BE2C (cell line): ENCODE results near the gene MYCBP2.
"Not testable (repeated sequence)": the region's sequence is repeated elsewhere in the genome, so short reads cannot be mapped to it uniquely, and the experiment has no call there.

Source experiments
- DNase-seq: peaks from one replicate; pipeline ENCODE4 v3.0.0-alpha.2; 2020
- H3K27me3 ChIP-seq: fragments of 250-450 bp; sonication (Bioruptor Pico); 2 replicates; pipeline ENCODE4 v1.5.1; 2020; ENCODE audit warnings: mild to moderate bottlenecking
- H3K36me3 ChIP-seq: fragments of 250-450 bp; sonication (Bioruptor Pico); 2 replicates; pipeline ENCODE4 v1.5.1; 2020; ENCODE audit warnings: mild to moderate bottlenecking
- H3K4me1 ChIP-seq: fragments of 250-450 bp; sonication (Bioruptor Pico); 2 replicates; pipeline ENCODE4 v1.5.1; 2020
- H3K4me3 ChIP-seq: 2 replicates; pipeline ENCODE4 v1.5.1; 2011; ENCODE audit warnings: low read depth, low read length
- H3K9me3 ChIP-seq: fragments of 250-450 bp; sonication (Bioruptor Pico); 2 replicates; pipeline ENCODE4 v1.5.1; 2020
- TF ChIP-seq, protein P1 (sequence below): IDR thresholded peaks from 2 replicates; pipeline ENCODE4 v1.5.1; 2012; ENCODE audit warnings: mild to moderate bottlenecking, low read depth, low read length

MYCBP2 gene

DNA sequence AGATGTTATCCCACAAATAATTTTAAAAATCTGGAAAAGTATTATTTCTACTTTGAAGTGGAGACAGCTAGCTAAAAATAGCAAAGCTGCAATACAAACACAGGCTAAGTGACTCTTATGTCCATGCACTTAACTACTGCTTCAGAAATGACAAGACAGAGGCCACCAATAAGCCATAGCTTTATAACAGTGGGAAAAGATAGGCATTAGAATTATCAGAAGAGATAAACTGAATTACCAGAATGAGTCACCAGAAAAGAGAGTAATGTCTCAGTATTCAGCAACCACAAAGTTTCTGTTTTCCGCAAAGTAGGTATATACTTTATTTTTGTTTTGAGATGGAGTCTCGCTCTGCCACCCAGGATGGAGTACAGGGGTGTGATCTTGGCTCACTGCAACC is 317.9 kb downstream of the MYCBP2 start:
- H3K27me3 ChIP-seq = no peaks in the 10 kb centered on the region
- DNase-seq = no peak
- peaks cover 68% of the 10 kb centered on the region for H3K36me3 ChIP-seq
- peaks cover 2% of the 10 kb centered on the region; the same call in 1 of the 2 replicates for H3K9me3 ChIP-seq
- no peaks in the 10 kb centered on the region for H3K4me1 ChIP-seq
- no peak overlapping the region for H3K4me3 ChIP-seq
- TF ChIP-seq, protein P1, sequence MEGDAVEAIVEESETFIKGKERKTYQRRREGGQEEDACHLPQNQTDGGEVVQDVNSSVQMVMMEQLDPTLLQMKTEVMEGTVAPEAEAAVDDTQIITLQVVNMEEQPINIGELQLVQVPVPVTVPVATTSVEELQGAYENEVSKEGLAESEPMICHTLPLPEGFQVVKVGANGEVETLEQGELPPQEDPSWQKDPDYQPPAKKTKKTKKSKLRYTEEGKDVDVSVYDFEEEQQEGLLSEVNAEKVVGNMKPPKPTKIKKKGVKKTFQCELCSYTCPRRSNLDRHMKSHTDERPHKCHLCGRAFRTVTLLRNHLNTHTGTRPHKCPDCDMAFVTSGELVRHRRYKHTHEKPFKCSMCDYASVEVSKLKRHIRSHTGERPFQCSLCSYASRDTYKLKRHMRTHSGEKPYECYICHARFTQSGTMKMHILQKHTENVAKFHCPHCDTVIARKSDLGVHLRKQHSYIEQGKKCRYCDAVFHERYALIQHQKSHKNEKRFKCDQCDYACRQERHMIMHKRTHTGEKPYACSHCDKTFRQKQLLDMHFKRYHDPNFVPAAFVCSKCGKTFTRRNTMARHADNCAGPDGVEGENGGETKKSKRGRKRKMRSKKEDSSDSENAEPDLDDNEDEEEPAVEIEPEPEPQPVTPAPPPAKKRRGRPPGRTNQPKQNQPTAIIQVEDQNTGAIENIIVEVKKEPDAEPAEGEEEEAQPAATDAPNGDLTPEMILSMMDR = no peak

DNA sequence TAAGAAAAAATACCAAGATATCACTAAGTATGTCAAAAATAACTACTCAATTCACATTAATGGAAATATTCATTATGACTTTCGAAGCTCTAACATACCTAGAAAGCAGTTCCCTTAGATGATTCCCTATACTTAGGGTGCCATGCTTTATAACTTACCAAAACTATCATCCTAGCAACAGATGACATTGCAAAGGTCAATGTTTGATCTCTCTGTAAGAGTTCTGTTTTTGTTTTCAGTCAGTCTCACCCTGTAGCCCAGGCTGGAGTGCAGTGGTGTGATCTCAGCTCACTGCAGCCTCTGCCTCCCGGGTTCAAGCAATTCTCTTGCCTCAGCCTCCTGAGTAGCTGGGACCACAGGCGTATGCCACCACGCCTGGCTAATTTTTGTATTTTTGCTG is 318.6 kb downstream of the MYCBP2 start:
- not testable (repeated sequence) for H3K9me3 ChIP-seq, DNase-seq, H3K27me3 ChIP-seq, H3K4me1 ChIP-seq, H3K4me3 ChIP-seq
- H3K36me3 ChIP-seq = peaks cover 68% of the 10 kb centered on the region

DNA sequence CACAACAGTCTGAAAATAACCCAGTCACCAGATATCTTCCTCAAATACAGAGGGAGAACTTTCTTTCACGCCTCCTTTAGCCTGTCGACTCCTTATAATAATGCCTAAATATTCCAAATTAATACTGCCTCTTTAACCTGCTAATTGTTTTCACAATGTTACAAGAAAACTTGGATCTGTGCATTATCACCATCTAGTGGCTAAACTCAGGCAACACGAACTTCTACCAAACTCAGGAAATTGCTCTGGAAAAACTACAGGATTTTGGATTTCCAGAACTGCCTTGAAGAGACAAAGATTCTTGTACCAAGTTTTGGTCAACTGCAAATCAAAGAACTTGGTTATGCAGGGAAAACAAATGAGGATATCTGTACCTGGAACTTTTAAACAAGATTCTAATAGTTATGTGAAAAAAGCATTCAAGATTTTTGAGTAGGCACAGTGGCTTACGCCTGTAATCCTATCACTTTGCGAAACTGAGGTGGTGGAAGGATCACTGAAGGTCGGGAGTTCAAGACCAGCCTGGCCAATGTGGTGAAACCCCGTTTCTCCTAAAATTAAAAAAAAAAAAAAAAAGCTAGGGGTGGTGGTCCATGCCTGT is 324.2 kb downstream of the MYCBP2 start:
- Histone ChIP-seq H3K36me3 (peaks cover 34% of the 10 kb centered on the region), H3K9me3 (no peaks in the 10 kb centered on the region), H3K4me1 (peaks cover 3% of the 10 kb centered on the region; the same call in 1 of the 2 replicates), H3K4me3 (no peak overlapping the region), H3K27me3 (no peaks in the 10 kb centered on the region)
- DNase-seq = no peak
- TF ChIP-seq, protein P1 = peak; percentile 85

DNA sequence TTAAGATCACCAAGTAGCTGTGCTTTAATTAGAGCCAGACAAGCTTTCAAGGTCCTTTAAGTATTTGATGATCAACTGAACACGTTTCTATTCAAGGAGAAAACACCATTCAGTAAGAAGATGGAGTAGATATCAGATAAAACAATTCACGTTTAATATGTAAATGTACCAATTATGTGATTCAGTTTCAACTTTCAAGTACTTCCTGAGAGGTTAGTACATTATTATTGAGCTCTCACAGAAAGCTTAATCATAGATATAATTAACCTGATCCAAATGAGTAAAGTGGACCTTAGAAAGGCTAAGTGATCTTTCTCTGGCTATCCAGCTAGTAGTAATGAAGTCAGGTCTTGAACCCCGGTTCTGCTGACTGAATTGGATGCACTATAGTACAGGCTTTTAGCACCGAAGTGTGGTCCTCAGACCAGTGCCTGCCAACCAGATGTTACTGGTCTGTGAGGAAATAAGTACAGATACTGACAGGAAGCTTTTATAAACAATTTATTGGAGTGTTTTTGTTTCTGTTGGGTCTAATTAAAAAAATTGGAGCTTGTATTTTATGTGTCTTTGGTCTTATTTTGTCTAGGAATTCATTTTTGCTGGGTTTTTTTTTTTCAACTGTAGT is 324.8 kb downstream of the MYCBP2 start:
- TF ChIP-seq, protein P1 = no peak
- Histone ChIP-seq H3K4me1 (peaks cover 3% of the 10 kb centered on the region; the same call in 1 of the 2 replicates), H3K36me3 (peaks cover 38% of the 10 kb centered on the region), H3K27me3 (no peaks in the 10 kb centered on the region), H3K4me3 (no peak overlapping the region), H3K9me3 (no peaks in the 10 kb centered on the region)
- peak; percentile 16 for DNase-seq

DNA sequence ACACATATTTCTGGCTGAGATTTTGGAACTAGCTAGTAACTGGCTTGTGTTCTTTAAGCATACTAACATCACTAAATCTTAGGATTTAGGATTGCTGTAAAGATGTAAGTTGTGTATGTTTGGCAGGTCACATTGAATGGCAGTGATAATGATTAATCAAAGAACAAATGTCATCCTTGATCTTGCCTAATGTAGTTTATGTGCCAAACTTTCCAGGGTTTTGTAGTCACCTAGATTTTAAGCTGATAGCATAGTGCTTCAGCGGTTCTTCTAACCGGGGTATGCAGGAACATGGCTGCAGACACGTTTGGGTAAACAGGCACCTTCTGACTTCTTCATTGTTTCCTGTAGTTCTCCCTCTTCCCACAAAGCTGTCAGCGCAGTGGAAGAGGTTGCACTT is 325.4 kb downstream of the MYCBP2 start:
- H3K4me1 ChIP-seq = peaks cover 3% of the 10 kb centered on the region; the same call in 1 of the 2 replicates
- peaks cover 37% of the 10 kb centered on the region for H3K36me3 ChIP-seq
- H3K9me3 ChIP-seq = no peaks in the 10 kb centered on the region
- no peaks in the 10 kb centered on the region for H3K27me3 ChIP-seq
- TF ChIP-seq, protein P1 = no peak
- no peak overlapping the region for H3K4me3 ChIP-seq
- no peak for DNase-seq

DNA sequence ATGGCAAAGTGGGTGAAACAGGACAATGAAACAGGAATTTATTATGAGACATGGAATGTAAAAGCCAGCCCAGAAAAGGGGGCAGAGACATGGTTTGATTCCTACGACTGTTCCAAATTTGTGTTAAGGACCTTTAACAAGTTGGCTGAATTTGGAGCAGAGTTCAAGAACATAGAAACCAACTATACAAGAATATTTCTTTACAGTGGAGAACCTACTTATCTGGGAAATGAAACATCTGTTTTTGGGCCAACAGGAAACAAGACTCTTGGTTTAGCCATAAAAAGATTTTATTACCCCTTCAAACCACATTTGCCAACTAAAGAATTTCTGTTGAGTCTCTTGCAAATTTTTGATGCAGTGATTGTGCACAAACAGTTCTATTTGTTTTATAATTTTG is 326.4 kb downstream of the MYCBP2 start:
- peaks cover 36% of the 10 kb centered on the region for H3K36me3 ChIP-seq

More for the DNA sequence above, 326.4 kb downstream of the MYCBP2 start:
- no peak for DNase-seq
- no peaks in the 10 kb centered on the region for H3K27me3 ChIP-seq
- H3K4me3 ChIP-seq = no peak overlapping the region
- TF ChIP-seq, protein P1 = no peak
- H3K9me3 ChIP-seq = no peaks in the 10 kb centered on the region
- peaks cover 3% of the 10 kb centered on the region; the same call in 1 of the 2 replicates for H3K4me1 ChIP-seq
